Suprapubic skin (tissue), 4 donors: ENCODE results near the gene ZEB1. TPM values are rescaled to one million over a fixed set of nuclear protein-coding genes. Genes with fewer than 3 reads are reported as not detected.

ENCODE experiments used
- DNase-seq, 2 donors: peaks; one replicate each; pipeline ENCODE4 v3.0.0-alpha.2; 2019; ENCODE audit warnings: low spot score in 2 of 2
- H3K27ac ChIP-seq: fragments of 200-600 bp; sonication (generic); one replicate; pipeline ENCODE4 v1.5.1; 2019
- H3K27me3 ChIP-seq: fragments of 200-600 bp; sonication (generic); one replicate; pipeline ENCODE4 v1.5.1; 2019
- H3K36me3 ChIP-seq: fragments of 200-600 bp; sonication (generic); one replicate; pipeline ENCODE4 v1.5.1; 2019
- H3K4me1 ChIP-seq: fragments of 200-600 bp; sonication (generic); one replicate; pipeline ENCODE4 v1.5.1; 2019
- H3K4me3 ChIP-seq: fragments of 200-600 bp; sonication (generic); one replicate; pipeline ENCODE4 v1.5.1; 2019; ENCODE audit warnings: mild to moderate bottlenecking
- H3K9me3 ChIP-seq: fragments of 200-600 bp; sonication (generic); one replicate; pipeline ENCODE4 v1.5.1; 2019
- CTCF ChIP-seq, 2 donors: fragments of 200-600 bp in 1 of 2; fragments of 450-650 bp in 1 of 2; sonication (generic) in 1 of 2; IDR thresholded peaks; one replicate each; pipeline ENCODE4 v1.5.1; 2016 to 2019; ENCODE audit warnings: antibody characterized with exemption in 2 of 2, mild to moderate bottlenecking in 1 of 2, moderate library complexity in 1 of 2
- EP300 ChIP-seq: sonication (generic); formaldehyde crosslinking; IDR thresholded peaks from one replicate; pipeline ENCODE4 v1.6.1; 2017; ENCODE audit warnings: antibody characterized with exemption
- POLR2A ChIP-seq, 2 donors: fragments of 450-650 bp; IDR thresholded peaks; one replicate each; pipeline ENCODE4 v1.6.1; 2017; ENCODE audit warnings: antibody characterized with exemption in 2 of 2, mild to moderate bottlenecking in 2 of 2, moderate library complexity in 2 of 2
- POLR2AphosphoS5 ChIP-seq, 3 donors: sonication (generic); formaldehyde crosslinking; IDR thresholded peaks; one replicate each; pipeline ENCODE4 v1.6.1; 2017; ENCODE audit warnings: antibody characterized with exemption in 3 of 3
- WGBS: methylation state at CpG from one replicate; pipeline ENCODE4 v1.1.5; 2018; 5-methylcytosine and 5-hydroxymethylcytosine counted together
- total RNA-seq, 4 donors: library from RNA; depleted of rRNA; stranded (reverse); fragments of >200 nt; gene quantifications; one replicate each; pipeline ENCODE4 v1.1.0, GENCODE V29; 2016

Gene ZEB1
- total RNA-seq, 4 donors from 2014 or later: 7.1 to 35.8 (median 13.8) TPM

- Histone ChIP-seq H3K27me3 (no peaks in the 10 kb centered on the region), H3K9me3 (no peaks in the 10 kb centered on the region), H3K4me1 (no peaks in the 10 kb centered on the region), H3K36me3 (no peaks in the 10 kb centered on the region), H3K27ac (no peak overlapping the region), H3K4me3 (no peak overlapping the region)
- TF ChIP-seq POLR2A (IDR thresholded peaks at IDR 0.05) (no peak), EP300 (no peak), CTCF (IDR thresholded peaks at IDR 0.05) (no peak), POLR2AphosphoS5 (IDR thresholded peaks at IDR 0.05) (no peak)
- DNase-seq: no peak
These were observed 49.7 kb downstream of the ZEB1 start for GRCh38 chr10:31368724-31369123.

GRCh38 chr10:31372439-31372838 is 53.4 kb downstream of the ZEB1 start:
- no peak overlapping the region for H3K27ac ChIP-seq
- 86% methylated on average over 3 of the region's 3 CpGs for WGBS
- H3K4me3 ChIP-seq: no peak overlapping the region
- no peaks in the 10 kb centered on the region for H3K27me3 ChIP-seq
- H3K9me3 ChIP-seq: no peaks in the 10 kb centered on the region
- no peaks in the 10 kb centered on the region for H3K36me3 ChIP-seq
- no peak for DNase-seq
- no peaks in the 10 kb centered on the region for H3K4me1 ChIP-seq
- TF ChIP-seq CTCF (IDR thresholded peaks at IDR 0.05) (no peak), POLR2AphosphoS5 (IDR thresholded peaks at IDR 0.05) (no peak), POLR2A (IDR thresholded peaks at IDR 0.05) (no peak), EP300 (no peak)

- WGBS: 71% methylated on average over 2 of the region's 2 CpGs
- no peak for DNase-seq
- TF ChIP-seq POLR2AphosphoS5 (IDR thresholded peaks at IDR 0.05) (no peak), POLR2A (IDR thresholded peaks at IDR 0.05) (no peak), EP300 (no peak), CTCF (IDR thresholded peaks at IDR 0.05) (no peak)
These were observed 55.2 kb downstream of the ZEB1 start for GRCh38 chr10:31374146-31374696.

GRCh38 chr10:31381171-31381570 is 62.2 kb downstream of the ZEB1 start:
- no peaks in the 10 kb centered on the region for H3K27me3 ChIP-seq
- H3K36me3 ChIP-seq: no peaks in the 10 kb centered on the region
- TF ChIP-seq POLR2AphosphoS5 (IDR thresholded peaks at IDR 0.05) (no peak), POLR2A (IDR thresholded peaks at IDR 0.05) (no peak), CTCF (IDR thresholded peaks at IDR 0.05) (no peak), EP300 (no peak)
- no peak overlapping the region for H3K27ac ChIP-seq
- WGBS: 83% methylated on average over 1 of the region's 1 CpG
- H3K9me3 ChIP-seq: no peaks in the 10 kb centered on the region
- no peak for DNase-seq
- H3K4me3 ChIP-seq: no peak overlapping the region
- H3K4me1 ChIP-seq: no peaks in the 10 kb centered on the region

More at GRCh38 chr10:31374146-31374696, 55.2 kb downstream of the ZEB1 start:
- Histone ChIP-seq H3K27me3 (no peaks in the 10 kb centered on the region), H3K9me3 (no peaks in the 10 kb centered on the region), H3K36me3 (no peaks in the 10 kb centered on the region), H3K4me1 (no peaks in the 10 kb centered on the region), H3K4me3 (no peak overlapping the region), H3K27ac (no peak overlapping the region)

- no peak for DNase-seq
These were observed 62.8 kb downstream of the ZEB1 start for GRCh38 chr10:31381766-31382316.

More at GRCh38 chr10:31381766-31382316, 62.8 kb downstream of the ZEB1 start:
- no peaks in the 10 kb centered on the region for H3K36me3 ChIP-seq
- H3K4me3 ChIP-seq: no peak overlapping the region
- WGBS: 90% methylated on average over 6 of the region's 6 CpGs
- no peak for TF ChIP-seq POLR2AphosphoS5 (IDR thresholded peaks at IDR 0.05)
- TF ChIP-seq POLR2A (IDR thresholded peaks at IDR 0.05): no peak
- TF ChIP-seq CTCF (IDR thresholded peaks at IDR 0.05): no peak
- no peak for TF ChIP-seq EP300
- no peaks in the 10 kb centered on the region for H3K9me3 ChIP-seq
- no peak overlapping the region for H3K27ac ChIP-seq
- H3K27me3 ChIP-seq: no peaks in the 10 kb centered on the region
- no peaks in the 10 kb centered on the region for H3K4me1 ChIP-seq
